Neural cell (in vitro differentiated cells): ENCODE results near the gene LDLRAD4.

Experiments used
- CTCF ChIP-seq: fragments of 450-650 bp; IDR thresholded peaks from 2 replicates; pipeline ENCODE4 v1.5.1; 2014; ENCODE audit warnings: antibody characterized with exemption, mild to moderate bottlenecking, moderate library complexity; ENCODE audit not compliant: poor library complexity, severe bottlenecking
- EP300 ChIP-seq: fragments of 450-650 bp; conservative IDR thresholded peaks from 2 replicates; pipeline ENCODE4 v1.6.1; 2014; ENCODE audit warnings: antibody characterized with exemption, mild to moderate bottlenecking, moderate library complexity; ENCODE audit not compliant: poor library complexity, severe bottlenecking
- REST ChIP-seq: IDR thresholded peaks from 2 replicates; pipeline ENCODE4 v1.6.1; 2012; ENCODE audit warnings: borderline replicate concordance

- TF ChIP-seq CTCF = no peak
- TF ChIP-seq EP300 = no peak
- TF ChIP-seq REST = no peak
Observed at GRCh38 chr18:13611601-13612195, 393.1 kb downstream of the LDLRAD4 start.
